Right renal cortex interstitium (tissue), 3 donors: Measurements from ENCODE around the gene DDR2. TPM values are rescaled to one million over a fixed set of nuclear protein-coding genes. Genes with fewer than 3 reads are reported as not detected.
A peak's percentile ranks its signal among the peaks of the same experiment; 100 is the strongest.

Experiments used
- DNase-seq, 3 donors: peaks; one replicate each; pipeline ENCODE4 v3.0.0-alpha.2; 2013; ENCODE audit warnings: low read depth in 3 of 3, low spot score in 2 of 3
- polyA plus RNA-seq, 3 donors: library from polyadenylated mRNA; unstranded; fragments of 120-200 nt; gene quantifications; one replicate each; pipeline ENCODE4 v1.2.1, GENCODE V29; 2013; ENCODE audit not compliant: insufficient read length in 3 of 3

The DDR2 gene
- polyA plus RNA-seq, 3 donors: 19.5 to 22.7 (median 22.6) TPM

- no peak for DNase-seq
Observed at GRCh38 chr1:162629077-162629627, 3.1 kb upstream of the DDR2 start.

GRCh38 chr1:162629651-162630050 is 2.6 kb upstream of the DDR2 start:
- DNase-seq: no peak

- DNase-seq: no peak
Observed at GRCh38 chr1:162631546-162632191, 595 bp upstream of the DDR2 start.

- no peak for DNase-seq
Observed at GRCh38 chr1:162632698-162633080, 425 bp downstream of the DDR2 start.

- DNase-seq: no peak
Observed at GRCh38 chr1:162633081-162633762, 958 bp downstream of the DDR2 start.

GRCh38 chr1:162635418-162635817 is 3.2 kb downstream of the DDR2 start:
- no peak for DNase-seq

- no peak for DNase-seq
Observed at GRCh38 chr1:162639718-162640117, 7.5 kb downstream of the DDR2 start.

- DNase-seq: no peak
Observed at GRCh38 chr1:162641114-162641513, 8.8 kb downstream of the DDR2 start.

- DNase-seq: no peak
Observed at GRCh38 chr1:162644986-162645314, 12.7 kb downstream of the DDR2 start.

GRCh38 chr1:162645666-162646065 is 13.4 kb downstream of the DDR2 start:
- DNase-seq: no peak

- no peak for DNase-seq
Observed at GRCh38 chr1:162649583-162649982, 17.3 kb downstream of the DDR2 start.

GRCh38 chr1:162654915-162655620 is 22.8 kb downstream of the DDR2 start:
- no peak for DNase-seq

GRCh38 chr1:162656266-162656665 is 24.0 kb downstream of the DDR2 start:
- no peak for DNase-seq

- peak in 1 of 3 donors; percentile 3 for DNase-seq
Observed at GRCh38 chr1:162660574-162660973, 28.3 kb downstream of the DDR2 start.

- no peak for DNase-seq
Observed at GRCh38 chr1:162661336-162661735, 29.1 kb downstream of the DDR2 start.

- DNase-seq: no peak
Observed at GRCh38 chr1:162662013-162662412, 29.7 kb downstream of the DDR2 start.

- no peak for DNase-seq
Observed at GRCh38 chr1:162663086-162663485, 30.8 kb downstream of the DDR2 start.

- no peak for DNase-seq
Observed at GRCh38 chr1:162663589-162664106, 31.4 kb downstream of the DDR2 start.

GRCh38 chr1:162666006-162666645 is 33.9 kb downstream of the DDR2 start:
- DNase-seq: no peak

GRCh38 chr1:162667381-162668080 is 35.3 kb downstream of the DDR2 start:
- no peak for DNase-seq
